OCI-LY1 (cell line): ENCODE measurements around the gene IL36RN.
A peak's percentile ranks its signal among the peaks of the same experiment; 100 is the strongest.

Experiments used
- CTCF ChIP-seq: fragments of 200-600 bp; sonication (generic), shearing (Covaris generic); IDR thresholded peaks from 2 replicates; pipeline ENCODE4 v1.5.1; 2017; ENCODE audit warnings: mild to moderate bottlenecking, antibody characterized with exemption, low read length, moderate library complexity, mixed read lengths
- EZH2 ChIP-seq: fragments of 200-600 bp; sonication (generic), shearing (Covaris generic); IDR thresholded peaks from 2 replicates; pipeline ENCODE4 v1.8.0; 2017; ENCODE audit warnings: borderline replicate concordance, mixed run types, mild to moderate bottlenecking, antibody characterized with exemption, low read length, moderate library complexity, mixed read lengths

- peak; percentile 51 for TF ChIP-seq CTCF
- TF ChIP-seq EZH2: no peak
Observed at GRCh38 chr2:113084249-113085000, 25.4 kb downstream of the IL36RN start.
